ENCODE measurements around the gene LRP1B.

LRP1B gene

DNA sequence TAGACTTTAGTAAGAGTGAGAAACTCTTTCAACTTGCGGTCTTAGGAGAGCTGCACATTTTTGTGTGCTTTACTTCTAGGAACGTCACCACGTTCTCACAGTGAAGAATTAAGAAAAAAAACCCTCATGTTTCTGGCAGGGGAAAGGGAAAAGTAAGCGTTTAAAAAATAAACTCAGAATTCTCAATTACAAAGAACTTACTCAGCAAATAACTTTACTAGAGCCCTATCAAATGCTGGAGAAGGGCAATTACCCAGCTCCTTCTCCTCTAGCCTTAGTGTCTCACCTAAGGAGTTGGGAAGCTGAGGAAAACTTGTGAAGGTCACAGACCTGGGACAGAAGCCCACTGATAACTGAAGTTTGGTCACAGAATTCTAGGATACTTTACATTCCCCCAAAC is 1500.3 kb downstream of the LRP1B start:
- DNase-seq = no peak

GRCh38 chr2:140627885-140628284 is 1502.9 kb downstream of the LRP1B start:
- DNase-seq = no peak

- no peak for DNase-seq
These were observed 1503.7 kb downstream of the LRP1B start for GRCh38 chr2:140627136-140627535.

DNA sequence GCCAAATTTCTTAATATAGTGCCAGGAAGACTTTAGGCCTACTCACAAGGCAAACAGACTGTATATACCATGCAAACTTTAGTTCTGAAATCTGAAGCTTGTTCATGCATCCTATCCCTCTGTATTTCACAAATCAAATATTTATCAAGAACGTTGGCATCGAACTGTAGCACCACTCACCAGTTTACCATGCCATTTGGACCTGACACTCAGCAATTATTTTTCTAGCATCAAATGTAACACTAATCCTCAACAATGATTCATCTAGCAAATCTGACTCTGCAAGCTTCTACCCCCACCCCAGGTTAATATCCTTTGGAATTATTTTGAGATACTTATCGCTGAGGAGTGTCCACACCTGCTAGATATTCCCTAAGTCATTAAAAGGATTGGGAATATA is 1506.6 kb downstream of the LRP1B start:
- DNase-seq = no peak

GRCh38 chr2:140621583-140622362 is 1509.0 kb downstream of the LRP1B start:
- no peak for DNase-seq

DNA sequence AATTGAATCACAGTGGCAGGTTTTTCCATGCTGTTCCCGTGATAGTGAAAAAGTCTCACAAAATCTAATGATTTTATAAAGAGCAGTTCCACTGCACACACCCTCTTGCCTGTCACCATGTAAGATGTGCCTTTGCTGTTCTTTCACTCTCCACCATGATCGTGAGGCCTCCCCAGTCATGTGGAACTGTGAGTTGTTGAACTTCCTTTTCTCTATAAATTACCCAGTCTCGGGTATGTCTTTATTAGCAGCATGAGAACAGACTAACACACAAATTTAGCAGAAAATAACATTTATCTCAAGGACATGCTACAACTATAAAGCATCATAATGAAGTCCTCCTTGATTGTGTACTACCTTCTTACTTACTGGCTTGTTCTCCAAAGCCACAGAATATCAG is 1526.0 kb downstream of the LRP1B start:
- DNase-seq = no peak

DNA sequence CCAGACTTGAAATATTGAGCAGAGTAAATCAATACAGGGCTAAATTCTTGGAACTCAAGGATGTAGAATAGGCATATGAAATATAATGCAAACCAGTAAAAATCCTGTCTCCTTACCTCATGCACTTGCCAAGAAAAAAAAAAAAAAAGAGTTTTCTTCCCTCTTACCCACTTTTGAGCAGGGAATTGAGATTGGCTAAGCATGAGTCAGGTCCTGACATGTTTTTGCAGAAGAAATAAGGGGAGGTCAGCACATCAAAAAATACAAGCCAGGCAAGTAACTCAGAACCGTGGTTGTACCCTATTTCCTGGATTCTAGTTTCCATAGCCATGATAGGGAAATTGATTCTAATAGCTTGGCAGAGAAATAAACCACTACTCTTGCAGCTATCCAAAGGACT is 1526.7 kb downstream of the LRP1B start:
- DNase-seq = no peak

- no peak for DNase-seq
These were observed 1527.4 kb downstream of the LRP1B start for GRCh38 chr2:140603416-140603815.

GRCh38 chr2:140601801-140602200 is 1529.0 kb downstream of the LRP1B start:
- no peak for DNase-seq

DNA sequence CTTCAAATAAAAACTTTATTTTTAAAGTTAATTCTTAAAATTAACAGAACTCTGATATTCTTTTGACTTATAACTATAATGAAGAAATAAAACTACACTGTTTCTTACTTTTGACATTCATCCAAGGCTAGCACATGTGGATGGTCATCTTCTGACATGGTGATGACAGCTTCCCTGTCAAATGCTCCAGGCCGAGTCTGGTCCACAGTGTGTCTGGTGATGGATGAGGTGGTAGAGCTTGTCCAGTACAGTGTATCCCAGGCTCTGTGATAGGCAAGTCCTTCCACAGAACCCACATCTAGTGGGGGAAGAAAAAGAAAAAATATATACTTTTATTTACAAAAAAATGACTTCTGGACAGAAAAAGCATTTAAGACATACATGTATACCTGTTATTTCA is 1529.5 kb downstream of the LRP1B start:
- no peak for DNase-seq

DNA sequence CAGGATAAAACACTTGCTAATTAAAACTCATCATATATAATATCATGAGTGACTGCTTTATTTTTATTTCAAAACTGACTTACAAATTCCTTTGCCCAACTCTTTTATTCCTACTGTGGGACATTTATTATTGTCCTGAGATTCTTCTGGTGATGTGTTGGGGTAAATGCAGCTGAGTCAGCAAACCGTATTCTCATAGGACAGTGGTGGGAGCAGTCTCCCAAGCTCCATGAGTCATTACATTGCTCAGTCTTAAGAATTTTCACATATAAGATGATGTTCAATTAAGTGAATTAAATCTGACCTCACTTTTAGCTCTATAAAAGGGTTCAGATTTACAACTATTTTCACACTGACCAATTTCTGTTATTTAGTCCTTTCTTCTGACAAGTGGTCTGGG is 1530.7 kb downstream of the LRP1B start:
- no peak for DNase-seq

DNA sequence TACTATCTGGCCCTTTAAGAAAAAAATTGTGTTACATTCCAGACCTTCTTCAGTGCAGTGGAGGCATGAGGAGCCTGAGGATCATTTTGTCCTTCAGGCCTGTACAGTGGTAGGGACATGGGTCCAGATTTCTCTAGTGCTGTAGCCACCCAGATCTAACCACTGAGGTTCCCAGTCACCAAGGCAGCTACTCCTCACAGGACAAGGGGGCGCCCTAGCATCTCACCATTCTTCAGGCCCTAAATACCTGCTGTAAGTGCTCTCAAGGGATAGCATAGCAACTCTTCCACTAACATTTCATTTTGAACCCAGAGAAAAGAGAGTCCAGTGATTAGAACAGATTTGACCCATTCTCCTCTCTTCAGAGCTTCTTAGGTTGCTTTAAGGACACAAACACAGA is 1533.0 kb downstream of the LRP1B start:
- no peak for DNase-seq

DNA sequence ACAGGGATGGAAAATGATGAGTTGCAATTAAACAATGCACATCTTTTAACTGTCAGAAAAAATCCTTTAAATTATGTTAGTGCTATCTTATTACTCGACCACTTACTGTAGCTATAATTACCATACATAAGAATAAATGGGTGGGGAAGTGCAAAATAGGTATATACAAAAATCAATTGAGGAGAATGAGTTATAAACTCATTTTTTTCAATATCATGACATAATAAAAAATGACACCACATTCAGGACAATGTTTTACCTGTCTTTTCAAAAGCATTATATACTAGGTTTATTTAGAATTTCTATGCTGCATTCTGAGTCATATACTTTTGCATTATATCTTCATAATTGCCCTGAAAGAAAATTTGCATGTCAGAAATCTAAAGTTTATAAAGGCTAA is 1533.6 kb downstream of the LRP1B start:
- no peak for DNase-seq

- no peak for DNase-seq
These were observed 1534.4 kb downstream of the LRP1B start for GRCh38 chr2:140596447-140596846.

DNA sequence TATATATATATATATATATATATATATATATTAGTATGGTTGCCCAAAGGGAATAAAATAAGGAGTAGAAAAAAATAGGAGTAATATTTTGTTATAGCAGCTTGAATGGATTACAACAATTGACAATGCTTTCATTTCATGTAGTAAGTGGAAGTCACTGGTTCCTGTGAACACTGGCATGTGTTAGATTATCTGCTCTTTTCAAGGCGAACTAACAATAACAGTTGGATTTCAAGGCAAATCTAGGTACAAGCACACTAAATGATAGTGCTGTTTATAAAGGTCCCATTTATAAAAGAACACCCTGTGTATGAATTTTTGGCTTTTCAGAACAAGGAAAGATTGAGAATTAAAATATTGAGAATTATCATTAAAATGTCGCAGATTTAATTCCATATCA is 1535.7 kb downstream of the LRP1B start:
- no peak for DNase-seq

DNA sequence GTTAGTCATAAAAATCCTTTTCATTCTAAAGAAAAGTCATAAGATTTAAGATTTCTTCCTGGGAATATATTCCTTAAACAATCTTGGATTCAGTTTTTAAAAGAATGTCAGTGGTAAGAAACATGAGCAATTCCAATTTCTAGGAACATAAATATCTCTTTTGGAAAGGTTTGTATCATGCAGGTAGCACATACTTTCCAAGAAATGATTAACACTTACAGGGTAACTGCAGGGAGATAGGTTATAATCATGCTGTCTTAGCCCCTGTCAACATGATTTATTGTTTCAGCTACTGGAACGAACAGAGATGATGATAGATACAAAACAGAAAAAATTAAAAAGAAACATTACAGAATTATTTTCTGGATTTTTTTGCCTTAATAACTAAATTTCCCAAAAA is 1537.7 kb downstream of the LRP1B start:
- no peak for DNase-seq

GRCh38 chr2:140589696-140590095 is 1541.1 kb downstream of the LRP1B start:
- DNase-seq = no peak

GRCh38 chr2:140589273-140589672 is 1541.5 kb downstream of the LRP1B start:
- no peak for DNase-seq

- no peak for DNase-seq
These were observed 1544.4 kb downstream of the LRP1B start for GRCh38 chr2:140586379-140586778.

DNA sequence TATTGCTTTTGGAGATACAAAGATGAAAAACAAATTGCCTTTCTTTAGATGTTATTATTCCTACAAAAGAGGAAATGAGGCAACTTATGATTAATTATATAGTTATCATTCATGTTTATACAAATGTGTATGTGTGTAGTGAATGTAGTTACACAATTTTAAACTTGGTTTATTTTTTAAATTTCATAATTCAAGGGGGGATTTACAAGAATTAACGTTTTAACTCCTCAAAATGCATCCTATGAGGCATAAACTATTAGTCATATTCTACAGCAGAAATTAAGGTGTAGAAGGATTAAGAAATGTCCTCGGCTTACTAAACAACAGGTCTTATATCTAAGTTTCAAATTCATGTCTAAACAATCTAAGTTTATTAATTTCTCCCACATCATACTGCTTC is 1545.8 kb downstream of the LRP1B start:
- DNase-seq = no peak

DNA sequence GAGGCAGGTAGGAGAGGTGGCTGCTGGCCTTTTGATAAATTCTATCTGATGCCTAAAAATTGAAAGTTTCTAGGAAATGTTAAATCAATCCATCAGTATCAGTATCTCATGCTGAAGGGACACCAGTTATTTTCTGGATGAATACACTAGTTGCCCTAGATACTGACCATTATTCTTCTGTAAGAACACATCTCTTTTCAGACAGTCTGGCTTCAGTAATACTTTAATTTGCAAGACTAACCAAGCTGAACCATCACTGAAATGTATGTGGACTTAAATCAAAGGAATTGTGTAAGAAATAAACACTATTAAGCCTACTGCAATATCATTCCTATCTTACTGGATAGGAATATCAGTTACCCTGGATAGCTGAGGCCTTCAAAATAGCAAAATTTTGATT is 1546.3 kb downstream of the LRP1B start:
- no peak for DNase-seq

GRCh38 chr2:140580532-140581151 is 1550.2 kb downstream of the LRP1B start:
- DNase-seq = no peak

DNA sequence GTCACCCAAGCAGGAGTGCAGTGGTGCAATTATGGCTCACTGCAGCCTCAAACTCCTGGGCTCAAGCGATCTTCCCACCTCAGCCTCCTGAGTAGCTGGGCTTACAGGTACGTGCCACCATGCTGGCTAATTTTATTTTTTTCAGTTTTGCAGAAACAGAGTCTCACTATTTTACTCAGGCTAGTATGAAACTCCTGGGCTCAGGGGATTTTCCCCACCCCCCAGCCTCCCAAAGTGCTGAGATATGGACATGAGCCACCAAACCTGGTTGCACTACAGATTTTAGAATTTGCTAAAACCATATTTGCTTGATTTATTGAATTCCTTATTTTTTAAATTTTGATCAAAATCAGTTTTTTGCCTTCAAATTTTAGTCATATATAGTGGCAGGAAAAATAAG is 1553.4 kb downstream of the LRP1B start:
- no peak for DNase-seq

- DNase-seq = no peak
These were observed 1563.1 kb downstream of the LRP1B start for GRCh38 chr2:140567734-140568133.

DNA sequence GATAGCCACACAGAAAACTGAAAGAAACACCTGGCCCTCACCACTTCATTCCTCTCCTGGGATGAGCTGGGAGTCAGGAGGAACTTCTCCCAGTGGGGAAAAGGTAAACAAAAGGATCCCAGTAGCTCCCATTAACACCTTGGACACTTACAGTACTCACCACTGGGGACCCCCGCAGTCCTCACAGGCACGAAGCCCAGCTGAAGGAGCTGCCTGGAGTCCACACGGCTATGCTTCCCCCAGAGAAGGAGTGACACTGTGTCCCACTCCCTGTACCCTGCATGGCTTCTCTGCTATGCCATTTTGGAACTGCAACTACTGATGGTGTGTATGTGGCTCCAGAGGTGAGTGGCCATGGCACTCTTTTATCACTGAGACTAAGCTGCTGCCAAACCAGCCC is 1565.1 kb downstream of the LRP1B start:
- no peak for DNase-seq

Measured in activated CD4-positive, CD25-positive, alpha-beta regulatory T cell treated with anti-CD3 and anti-CD28 coated beads, Interleukin-2, amount 50 U/mL, for 72 hours (primary cell).